HepG2 (cell line): ENCODE data around the gene NR1H2.

Source experiments
- EP300 ChIP-seq, 3 experiments: sonication (generic) in 1 of 3; formaldehyde crosslinking in 1 of 3; IDR thresholded peaks; 2 replicates each; pipeline versions ENCODE4 v1.5.1 to v1.6.1; 2011 to 2020; ENCODE audit warnings: low read depth in 2 of 3, low read length in 2 of 3, borderline replicate concordance in 1 of 3, improper control_type of control experiment in 1 of 3, mild to moderate bottlenecking in 1 of 3, missing genetic modification reagents in 1 of 3, moderate library complexity in 1 of 3
- NPAS2 ChIP-seq: sonication (generic); formaldehyde crosslinking; IDR thresholded peaks from 2 replicates; pipeline ENCODE4 v1.8.0; 2022; ENCODE audit warnings: mild to moderate bottlenecking, missing genetic modification reagents, borderline replicate concordance
- POLR2AphosphoS2 ChIP-seq: IDR thresholded peaks from 2 replicates; pipeline ENCODE4 v1.6.1; 2011; ENCODE audit warnings: low read depth, low read length, improper control_type of control experiment
- ZNF562 ChIP-seq: sonication (generic); formaldehyde crosslinking; IDR thresholded peaks from 2 replicates; pipeline ENCODE4 v1.8.0; 2022; ENCODE audit warnings: missing genetic modification reagents, borderline replicate concordance
- TF ChIP-seq, protein P1 (sequence below): fragments of 450-650 bp; IDR thresholded peaks from 2 replicates; pipeline ENCODE4 v1.6.1; 2017; ENCODE audit warnings: mild to moderate bottlenecking
- TF ChIP-seq, protein P2 (sequence below): sonication (generic); formaldehyde crosslinking; IDR thresholded peaks from 2 replicates; pipeline ENCODE4 v1.4.0; 2020; ENCODE audit warnings: missing genetic modification reagents
- TF ChIP-seq, protein P3 (sequence below): sonication (generic); formaldehyde crosslinking; IDR thresholded peaks from 2 replicates; pipeline ENCODE4 v1.4.0; 2020; ENCODE audit warnings: missing genetic modification reagents, mild to moderate bottlenecking, borderline replicate concordance
- TF ChIP-seq, protein P4 (sequence below): sonication (generic); formaldehyde crosslinking; IDR thresholded peaks from 2 replicates; pipeline ENCODE4 v1.5.0; 2020; ENCODE audit warnings: mild to moderate bottlenecking, missing genetic modification reagents, moderate library complexity

DNA sequence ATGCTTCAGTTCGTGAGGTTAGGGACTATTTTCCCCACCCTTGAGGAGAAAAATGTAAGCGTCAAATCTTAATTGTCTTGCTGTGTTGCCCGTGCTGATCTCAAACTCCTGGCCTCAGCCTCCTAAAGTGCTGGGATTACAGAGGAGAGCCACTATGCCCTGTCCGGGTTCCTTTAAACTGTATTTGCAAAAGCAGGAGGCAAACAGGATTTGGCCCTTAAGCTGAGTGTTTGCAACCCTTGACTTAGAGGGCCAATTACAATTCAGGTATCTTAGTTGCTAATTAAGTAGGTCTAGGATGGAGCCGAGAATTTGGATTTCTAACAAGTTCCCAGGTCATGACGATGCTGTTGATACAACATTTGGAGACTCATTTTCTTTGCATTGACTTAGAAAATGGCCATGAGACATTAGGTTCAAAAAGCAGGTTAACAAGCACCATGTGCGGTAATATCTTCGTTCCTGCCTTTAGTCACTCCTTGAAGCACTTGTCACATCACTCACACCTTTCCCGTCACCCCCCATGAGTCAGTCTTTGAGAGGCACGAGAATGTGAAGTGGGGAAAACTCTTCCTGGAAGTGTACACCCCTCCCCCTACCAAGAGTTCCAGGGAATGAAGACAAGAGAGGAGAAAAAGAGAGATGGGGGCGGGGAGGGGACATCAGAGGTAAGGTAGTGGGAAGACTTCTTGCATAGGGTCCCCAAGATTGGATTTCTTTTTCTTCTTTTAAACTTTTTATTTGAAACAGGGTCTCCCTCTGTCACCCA, 13.4 kb upstream of the NR1H2 start:
- TF ChIP-seq, protein P1, sequence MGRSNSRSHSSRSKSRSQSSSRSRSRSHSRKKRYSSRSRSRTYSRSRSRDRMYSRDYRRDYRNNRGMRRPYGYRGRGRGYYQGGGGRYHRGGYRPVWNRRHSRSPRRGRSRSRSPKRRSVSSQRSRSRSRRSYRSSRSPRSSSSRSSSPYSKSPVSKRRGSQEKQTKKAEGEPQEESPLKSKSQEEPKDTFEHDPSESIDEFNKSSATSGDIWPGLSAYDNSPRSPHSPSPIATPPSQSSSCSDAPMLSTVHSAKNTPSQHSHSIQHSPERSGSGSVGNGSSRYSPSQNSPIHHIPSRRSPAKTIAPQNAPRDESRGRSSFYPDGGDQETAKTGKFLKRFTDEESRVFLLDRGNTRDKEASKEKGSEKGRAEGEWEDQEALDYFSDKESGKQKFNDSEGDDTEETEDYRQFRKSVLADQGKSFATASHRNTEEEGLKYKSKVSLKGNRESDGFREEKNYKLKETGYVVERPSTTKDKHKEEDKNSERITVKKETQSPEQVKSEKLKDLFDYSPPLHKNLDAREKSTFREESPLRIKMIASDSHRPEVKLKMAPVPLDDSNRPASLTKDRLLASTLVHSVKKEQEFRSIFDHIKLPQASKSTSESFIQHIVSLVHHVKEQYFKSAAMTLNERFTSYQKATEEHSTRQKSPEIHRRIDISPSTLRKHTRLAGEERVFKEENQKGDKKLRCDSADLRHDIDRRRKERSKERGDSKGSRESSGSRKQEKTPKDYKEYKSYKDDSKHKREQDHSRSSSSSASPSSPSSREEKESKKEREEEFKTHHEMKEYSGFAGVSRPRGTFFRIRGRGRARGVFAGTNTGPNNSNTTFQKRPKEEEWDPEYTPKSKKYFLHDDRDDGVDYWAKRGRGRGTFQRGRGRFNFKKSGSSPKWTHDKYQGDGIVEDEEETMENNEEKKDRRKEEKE = no peak
- TF ChIP-seq EP300 (IDR thresholded peaks at IDR 0.05; ENCODE audit: low read depth in 2 of 2, low read length in 2 of 2) (no peak), EP300 (CRISPR knock-in tag; IDR thresholded peaks at IDR 0.05; ENCODE audit: borderline replicate concordance) (no peak), POLR2AphosphoS2 (no peak), ZNF562 (CRISPR knock-in tag) (no peak), NPAS2 (CRISPR knock-in tag) (no peak)
- TF ChIP-seq, protein P2, sequence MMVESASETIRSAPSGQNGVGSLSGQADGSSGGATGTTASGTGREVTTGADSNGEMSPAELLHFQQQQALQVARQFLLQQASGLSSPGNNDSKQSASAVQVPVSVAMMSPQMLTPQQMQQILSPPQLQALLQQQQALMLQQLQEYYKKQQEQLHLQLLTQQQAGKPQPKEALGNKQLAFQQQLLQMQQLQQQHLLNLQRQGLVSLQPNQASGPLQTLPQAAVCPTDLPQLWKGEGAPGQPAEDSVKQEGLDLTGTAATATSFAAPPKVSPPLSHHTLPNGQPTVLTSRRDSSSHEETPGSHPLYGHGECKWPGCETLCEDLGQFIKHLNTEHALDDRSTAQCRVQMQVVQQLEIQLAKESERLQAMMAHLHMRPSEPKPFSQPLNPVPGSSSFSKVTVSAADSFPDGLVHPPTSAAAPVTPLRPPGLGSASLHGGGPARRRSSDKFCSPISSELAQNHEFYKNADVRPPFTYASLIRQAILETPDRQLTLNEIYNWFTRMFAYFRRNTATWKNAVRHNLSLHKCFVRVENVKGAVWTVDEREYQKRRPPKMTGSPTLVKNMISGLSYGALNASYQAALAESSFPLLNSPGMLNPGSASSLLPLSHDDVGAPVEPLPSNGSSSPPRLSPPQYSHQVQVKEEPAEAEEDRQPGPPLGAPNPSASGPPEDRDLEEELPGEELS (CRISPR knock-in tag) = no peak
- TF ChIP-seq, protein P3, sequence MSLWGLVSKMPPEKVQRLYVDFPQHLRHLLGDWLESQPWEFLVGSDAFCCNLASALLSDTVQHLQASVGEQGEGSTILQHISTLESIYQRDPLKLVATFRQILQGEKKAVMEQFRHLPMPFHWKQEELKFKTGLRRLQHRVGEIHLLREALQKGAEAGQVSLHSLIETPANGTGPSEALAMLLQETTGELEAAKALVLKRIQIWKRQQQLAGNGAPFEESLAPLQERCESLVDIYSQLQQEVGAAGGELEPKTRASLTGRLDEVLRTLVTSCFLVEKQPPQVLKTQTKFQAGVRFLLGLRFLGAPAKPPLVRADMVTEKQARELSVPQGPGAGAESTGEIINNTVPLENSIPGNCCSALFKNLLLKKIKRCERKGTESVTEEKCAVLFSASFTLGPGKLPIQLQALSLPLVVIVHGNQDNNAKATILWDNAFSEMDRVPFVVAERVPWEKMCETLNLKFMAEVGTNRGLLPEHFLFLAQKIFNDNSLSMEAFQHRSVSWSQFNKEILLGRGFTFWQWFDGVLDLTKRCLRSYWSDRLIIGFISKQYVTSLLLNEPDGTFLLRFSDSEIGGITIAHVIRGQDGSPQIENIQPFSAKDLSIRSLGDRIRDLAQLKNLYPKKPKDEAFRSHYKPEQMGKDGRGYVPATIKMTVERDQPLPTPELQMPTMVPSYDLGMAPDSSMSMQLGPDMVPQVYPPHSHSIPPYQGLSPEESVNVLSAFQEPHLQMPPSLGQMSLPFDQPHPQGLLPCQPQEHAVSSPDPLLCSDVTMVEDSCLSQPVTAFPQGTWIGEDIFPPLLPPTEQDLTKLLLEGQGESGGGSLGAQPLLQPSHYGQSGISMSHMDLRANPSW (CRISPR knock-in tag) = no peak
- TF ChIP-seq, protein P4, sequence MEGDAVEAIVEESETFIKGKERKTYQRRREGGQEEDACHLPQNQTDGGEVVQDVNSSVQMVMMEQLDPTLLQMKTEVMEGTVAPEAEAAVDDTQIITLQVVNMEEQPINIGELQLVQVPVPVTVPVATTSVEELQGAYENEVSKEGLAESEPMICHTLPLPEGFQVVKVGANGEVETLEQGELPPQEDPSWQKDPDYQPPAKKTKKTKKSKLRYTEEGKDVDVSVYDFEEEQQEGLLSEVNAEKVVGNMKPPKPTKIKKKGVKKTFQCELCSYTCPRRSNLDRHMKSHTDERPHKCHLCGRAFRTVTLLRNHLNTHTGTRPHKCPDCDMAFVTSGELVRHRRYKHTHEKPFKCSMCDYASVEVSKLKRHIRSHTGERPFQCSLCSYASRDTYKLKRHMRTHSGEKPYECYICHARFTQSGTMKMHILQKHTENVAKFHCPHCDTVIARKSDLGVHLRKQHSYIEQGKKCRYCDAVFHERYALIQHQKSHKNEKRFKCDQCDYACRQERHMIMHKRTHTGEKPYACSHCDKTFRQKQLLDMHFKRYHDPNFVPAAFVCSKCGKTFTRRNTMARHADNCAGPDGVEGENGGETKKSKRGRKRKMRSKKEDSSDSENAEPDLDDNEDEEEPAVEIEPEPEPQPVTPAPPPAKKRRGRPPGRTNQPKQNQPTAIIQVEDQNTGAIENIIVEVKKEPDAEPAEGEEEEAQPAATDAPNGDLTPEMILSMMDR (CRISPR knock-in tag) = no peak
